ENCODE measurements around the gene SOX21. TPM values are rescaled to one million over a fixed set of nuclear protein-coding genes. Genes with fewer than 3 reads are reported as not detected.

SOX21 gene
- total RNA-seq, 2 donors from 2014 or later: 1.1 to 2.0 TPM

DNA sequence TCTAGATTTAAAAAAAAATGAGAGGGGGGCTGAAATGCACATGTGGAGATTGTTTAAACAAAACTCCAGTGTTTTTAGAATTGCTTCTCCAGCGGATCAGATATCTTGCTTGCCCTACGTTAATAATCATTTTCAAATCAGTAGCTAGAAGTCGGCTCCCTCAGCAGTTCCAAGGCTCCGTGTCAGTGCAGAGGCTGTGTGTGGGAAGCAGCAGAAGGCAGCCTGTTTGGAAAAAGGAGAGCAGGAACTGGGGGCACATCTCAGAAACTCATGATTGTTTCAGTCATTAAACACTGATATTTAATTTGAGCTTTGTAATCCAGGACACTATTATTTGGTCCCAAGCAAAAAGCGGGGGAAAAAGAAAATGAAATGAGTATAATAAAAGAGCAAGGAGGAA is 50.9 kb downstream of the SOX21 start:
- Histone ChIP-seq H3K36me3 (no peaks in the 10 kb centered on the region), H3K27ac (no peak overlapping the region), H3K9me3 (no peaks in the 10 kb centered on the region), H3K27me3 (replicated peaks; ENCODE audit: insufficient read depth) (no peaks in the 10 kb centered on the region), H3K4me1 (replicated peaks) (no peaks in the 10 kb centered on the region), H3K4me3 (no peak overlapping the region)
- 72% methylated on average over 5 of the region's 5 CpGs for WGBS
- TF ChIP-seq POLR2AphosphoS5 (IDR thresholded peaks at IDR 0.05) (no peak), POLR2A (IDR thresholded peaks at IDR 0.05) (no peak), CTCF (IDR thresholded peaks at IDR 0.05) (no peak)
- intact Hi-C loops (cut with DNase I): no loop called here
- no peak for DNase-seq (ENCODE audit: low spot score)

DNA sequence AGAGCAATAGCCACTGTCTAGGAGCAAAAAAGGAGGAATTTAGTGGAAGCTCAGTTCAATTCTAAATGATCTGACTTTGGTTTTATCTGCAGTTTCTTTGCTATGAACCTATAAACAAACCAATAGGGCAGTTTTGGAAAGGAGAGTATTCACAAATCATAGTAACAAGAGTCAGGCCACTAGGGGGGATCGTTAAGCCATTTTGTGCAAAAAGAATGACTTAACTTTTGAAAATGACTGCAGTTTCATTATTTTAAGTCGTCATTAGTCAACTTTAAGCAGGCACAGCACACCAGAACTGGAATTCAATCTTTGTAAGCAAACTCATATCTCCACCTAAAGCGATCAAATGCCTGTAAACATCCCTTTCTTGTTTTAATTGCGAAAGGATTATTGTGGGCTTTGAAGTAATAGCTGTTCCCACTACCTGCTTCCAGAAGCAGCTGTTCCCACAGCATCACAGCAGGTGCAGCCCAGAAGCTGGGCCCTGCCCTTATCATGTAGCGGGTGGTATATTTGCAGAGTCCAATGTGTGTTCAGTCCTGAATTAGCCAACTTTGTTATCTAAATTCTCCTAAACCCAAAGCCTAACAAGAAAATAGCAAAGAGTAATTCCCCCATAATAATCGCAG is 51.5 kb downstream of the SOX21 start:
- no peaks in the 10 kb centered on the region for H3K9me3 ChIP-seq
- no peaks in the 10 kb centered on the region for H3K4me1 ChIP-seq (replicated peaks)
- no peaks in the 10 kb centered on the region for H3K36me3 ChIP-seq
- no peak overlapping the region for H3K27ac ChIP-seq
- H3K27me3 ChIP-seq (replicated peaks; ENCODE audit: insufficient read depth): no peaks in the 10 kb centered on the region
- 42% methylated on average over 6 of the region's 6 CpGs for WGBS
- TF ChIP-seq CTCF (IDR thresholded peaks at IDR 0.05) (peak in 1 of 4 experiments; percentile 5), POLR2AphosphoS5 (IDR thresholded peaks at IDR 0.05) (no peak)
- intact Hi-C loops (cut with DNase I): no loop called here
- no peak for DNase-seq (ENCODE audit: low spot score)
- no peak overlapping the region for H3K4me3 ChIP-seq

Small RNAs within 50 kb of the gene (small RNA-seq; reads per million reads assigned to genes)
- 0 reads per million in 2 donors for gene RN7SL585P

Other genes with a start within 250 kb of the SOX21 start
- gene DCT, start 232.9 kb downstream of the SOX21 start, total RNA-seq: 1 to 10 TPM in 1 of 2 donors, under 1 TPM in 1; 0.55 to 3.4 TPM
- 10 to 100 TPM in 1 of 2 donors, 1 to 10 TPM in 1; 9.0 to 11.3 TPM for gene TGDS, start 116.4 kb downstream of the SOX21 start, total RNA-seq
- gene GPR180, start 110.7 kb downstream of the SOX21 start, total RNA-seq: 1 to 10 TPM; 2.7 to 5.4 TPM

All from prostate gland (tissue), 2 donors.